CD1c-positive myeloid dendritic cell (primary cell): Measurements from ENCODE around the gene GTF2A1L.
A peak's percentile ranks its signal among the peaks of the same experiment; 100 is the strongest.
"Not testable (repeated sequence)": the region's sequence is repeated elsewhere in the genome, so short reads cannot be mapped to it uniquely, and the experiment has no call there.

Source experiments
- DNase-seq: peaks from one replicate; pipeline ENCODE4 v3.0.0-alpha.2; 2016; ENCODE audit errors: extremely low spot score

Gene GTF2A1L

DNA sequence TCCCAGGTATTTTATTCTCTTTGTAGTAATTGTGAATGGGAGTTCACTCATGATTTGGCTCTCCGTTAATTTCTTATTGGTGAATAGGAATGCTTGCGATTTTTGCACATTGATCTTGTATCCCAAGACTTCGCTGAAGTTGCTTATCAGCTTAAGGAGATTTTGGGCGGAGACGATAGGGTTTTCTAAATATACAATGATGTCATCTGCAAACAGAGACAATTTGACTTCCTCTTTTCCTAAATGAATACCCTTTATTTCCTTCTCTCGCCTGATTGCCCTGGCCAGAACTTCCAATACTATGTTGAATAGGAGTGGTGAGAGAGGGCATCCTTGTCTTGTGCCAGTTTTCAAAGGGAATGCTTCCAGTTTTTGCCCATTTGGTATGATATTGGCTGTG lies 86.0 kb downstream of the GTF2A1L start:
- DNase-seq, result not testable (repeated sequence)

DNA sequence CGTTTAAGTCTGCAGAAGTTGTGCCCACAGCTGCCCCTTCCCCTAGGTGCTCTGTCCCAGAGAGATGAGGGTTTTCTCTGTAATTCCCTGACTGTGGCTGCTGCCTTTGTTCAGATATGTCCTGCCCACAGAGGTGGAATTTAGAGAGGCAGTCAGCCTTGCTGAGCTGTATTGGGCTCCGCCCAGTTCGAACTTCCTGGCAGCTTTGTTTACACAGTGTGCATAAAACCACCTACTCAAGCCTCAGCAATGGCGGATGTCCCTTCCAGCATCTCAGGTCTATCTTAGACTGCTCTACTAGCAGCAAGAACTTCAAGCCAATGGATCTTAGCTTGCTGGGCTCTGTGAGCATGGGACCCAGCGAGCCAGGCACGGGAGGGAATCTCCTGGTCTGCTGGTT lies 89.8 kb downstream of the GTF2A1L start:
- no peak for DNase-seq

DNA sequence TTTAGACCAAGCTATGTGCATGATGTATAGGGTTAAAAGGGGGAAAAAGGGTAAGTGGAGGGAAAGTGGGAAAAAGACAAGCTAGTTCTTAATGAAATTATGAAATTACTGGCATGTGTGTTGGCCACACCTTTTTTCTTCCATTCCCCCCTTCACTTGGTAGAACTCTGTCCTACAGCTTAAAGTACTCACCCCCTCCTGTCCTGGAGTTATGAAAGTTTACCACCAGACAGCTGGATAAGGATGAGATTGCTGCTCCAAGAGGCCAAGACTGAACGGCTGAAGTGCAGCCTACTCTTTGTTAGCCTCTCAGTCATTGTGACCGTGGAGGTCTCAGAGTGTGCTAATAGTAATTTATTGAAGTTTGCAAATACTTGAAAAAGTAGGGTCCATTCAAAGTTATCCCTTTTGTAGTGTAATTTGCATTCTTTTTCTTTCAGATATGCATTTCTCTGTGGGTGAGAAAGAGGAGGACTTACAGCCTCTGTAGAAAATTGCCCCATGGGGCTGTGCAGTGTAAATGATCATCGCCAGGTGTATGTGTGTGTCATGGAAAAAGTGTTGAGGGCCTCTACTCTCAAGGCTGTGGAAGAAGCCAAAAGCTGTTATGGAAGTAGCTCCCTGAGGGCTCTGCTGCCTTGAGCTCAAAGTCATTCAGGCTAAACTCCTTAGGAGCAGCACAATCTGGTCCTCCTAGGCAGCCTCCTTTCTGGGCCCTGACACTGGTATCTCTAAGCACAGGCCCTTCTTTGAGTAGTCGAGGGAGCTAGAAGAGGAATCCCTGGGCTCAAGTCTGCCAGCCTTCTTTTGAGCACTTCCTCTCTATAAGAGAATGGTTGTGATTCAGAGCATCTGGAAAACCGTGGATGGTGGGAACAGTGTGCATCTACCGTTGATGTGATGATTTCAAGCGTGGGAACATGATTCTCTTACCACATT lies 91.7 kb downstream of the GTF2A1L start:
- no peak for DNase-seq

DNA sequence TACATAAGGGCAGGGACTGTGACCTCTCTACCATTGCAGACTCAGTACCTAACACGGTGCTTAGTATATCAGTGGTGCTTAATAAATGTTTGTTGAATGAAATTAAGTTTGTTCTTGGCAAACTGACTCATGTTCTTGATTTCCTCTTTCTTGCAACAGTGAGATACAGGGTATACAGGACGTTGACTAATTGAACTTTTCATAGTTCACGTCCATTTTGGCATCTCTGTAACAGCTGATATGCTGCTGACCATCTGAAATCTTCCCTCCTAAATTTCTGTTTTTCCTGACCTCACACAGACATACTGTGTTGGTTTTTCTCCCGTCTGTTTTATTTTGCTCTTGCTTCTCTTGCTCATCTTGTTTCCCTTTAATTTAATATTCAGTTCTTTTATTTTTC lies 93.7 kb downstream of the GTF2A1L start:
- no peak for DNase-seq

DNA sequence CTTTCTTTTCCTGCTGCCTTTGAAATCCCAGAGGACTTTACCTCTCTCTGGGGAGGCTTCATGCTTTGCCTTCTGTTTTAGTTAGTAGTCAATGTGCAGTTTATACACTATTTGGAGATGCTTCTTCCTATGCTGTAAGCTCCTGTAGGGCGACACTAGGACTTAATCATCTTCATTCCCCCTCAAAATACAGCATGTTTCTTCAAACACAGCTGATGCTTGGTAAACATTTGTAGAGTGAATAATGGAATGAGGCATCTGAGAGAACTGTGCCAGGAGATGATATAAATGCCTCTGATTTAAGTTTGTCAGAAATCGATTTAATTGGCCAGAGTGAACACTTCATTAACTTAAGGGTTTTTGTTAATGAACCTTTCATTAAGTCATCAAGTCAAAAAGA lies 94.5 kb downstream of the GTF2A1L start:
- DNase-seq, result no peak

DNA sequence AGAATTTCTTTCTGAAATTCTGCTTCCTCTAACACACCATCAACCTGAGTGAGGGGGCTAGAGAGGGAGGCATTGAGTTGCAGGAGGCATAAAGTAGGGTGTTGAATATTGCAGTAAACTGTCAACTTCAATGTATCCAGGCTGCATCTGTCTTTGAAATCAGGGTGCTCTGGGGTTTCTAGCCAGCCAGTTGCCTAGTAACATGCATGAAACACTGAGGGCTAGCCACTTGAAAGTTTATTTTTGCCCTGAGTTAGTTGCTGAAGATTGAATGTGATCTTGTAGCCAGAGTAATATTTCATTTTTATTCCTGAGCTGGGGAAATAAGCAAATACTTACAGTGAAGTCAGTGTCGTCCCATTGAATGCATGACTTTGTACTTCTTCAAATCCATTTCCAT lies 96.0 kb downstream of the GTF2A1L start:
- no peak for DNase-seq

DNA sequence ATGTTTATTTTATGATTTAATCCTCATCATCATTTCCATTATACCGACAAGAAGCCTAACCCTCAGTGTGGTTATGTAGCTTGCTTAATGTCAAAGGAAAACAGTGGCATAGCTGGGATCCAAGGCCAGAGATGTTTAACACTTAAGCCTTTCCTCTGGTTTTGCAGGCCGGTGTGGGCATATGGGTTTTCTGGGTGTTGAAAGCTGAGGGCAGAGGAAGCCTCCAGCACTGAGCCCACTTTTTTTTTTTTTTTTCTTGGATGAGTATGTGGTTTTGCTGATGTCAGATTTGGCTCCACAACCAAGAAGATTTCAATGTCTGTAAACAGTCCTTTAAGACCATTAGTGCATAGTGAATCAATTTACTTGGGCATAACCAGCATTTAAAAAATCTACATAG lies 96.6 kb downstream of the GTF2A1L start:
- DNase-seq, result no peak

DNA sequence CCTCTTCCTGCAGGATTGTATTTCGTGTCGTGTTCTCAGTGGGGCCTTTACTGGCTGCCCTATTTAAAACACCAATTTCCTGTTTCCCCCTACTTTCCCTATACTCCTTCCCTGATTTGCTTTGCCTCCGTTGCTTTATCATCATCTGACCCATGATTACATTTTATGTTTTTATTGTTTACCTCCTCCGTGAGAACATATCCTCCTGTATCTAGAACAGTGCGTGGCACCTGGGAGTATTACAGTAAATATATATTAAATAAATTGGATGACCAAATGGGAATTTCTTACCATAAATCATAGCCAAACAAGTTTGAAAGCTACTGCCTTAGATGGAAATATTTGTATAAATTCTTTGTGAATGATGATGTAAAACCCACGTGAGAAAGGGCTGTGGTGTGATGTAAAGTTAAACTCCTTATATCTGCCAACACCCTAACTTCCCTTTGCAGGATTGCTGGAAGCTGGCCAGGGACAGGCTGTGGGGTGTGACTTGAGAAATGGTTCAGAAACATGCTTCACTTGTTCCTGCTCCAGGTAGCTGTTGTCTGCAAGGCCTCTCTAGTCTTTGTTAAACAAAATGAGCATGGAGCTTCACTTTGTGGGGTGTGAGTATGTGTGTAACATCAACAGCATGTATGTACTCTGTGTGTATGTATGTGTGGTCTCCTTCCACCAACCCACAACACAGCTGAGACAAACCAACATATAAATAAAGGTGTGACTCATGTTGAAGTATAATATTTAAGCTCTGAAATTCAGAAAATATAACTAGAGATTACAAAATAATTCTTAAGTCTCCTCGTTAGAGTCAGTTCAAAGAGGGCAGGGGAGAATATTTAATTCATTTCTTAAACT lies 97.6 kb downstream of the GTF2A1L start:
- peak; percentile 14 for DNase-seq

DNA sequence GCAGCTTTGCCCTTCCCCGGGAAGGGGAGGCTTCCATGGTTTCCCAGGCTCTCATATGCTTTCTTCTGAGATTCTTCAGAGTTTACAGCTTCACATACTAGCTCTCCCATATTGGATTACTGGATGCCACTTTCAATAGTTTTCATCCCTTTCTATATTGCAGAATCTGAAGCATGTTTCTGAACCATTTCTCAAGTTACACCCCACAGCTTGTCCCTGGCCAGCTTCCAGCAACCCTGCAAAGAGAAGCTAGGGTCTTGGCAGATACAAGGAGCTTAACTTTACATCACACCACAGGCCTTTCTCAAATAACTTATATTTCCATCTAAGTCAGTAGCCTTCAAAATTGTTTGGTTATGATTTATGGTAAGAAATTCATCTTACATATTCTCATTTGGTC lies 98.3 kb downstream of the GTF2A1L start:
- DNase-seq, result no peak

DNA sequence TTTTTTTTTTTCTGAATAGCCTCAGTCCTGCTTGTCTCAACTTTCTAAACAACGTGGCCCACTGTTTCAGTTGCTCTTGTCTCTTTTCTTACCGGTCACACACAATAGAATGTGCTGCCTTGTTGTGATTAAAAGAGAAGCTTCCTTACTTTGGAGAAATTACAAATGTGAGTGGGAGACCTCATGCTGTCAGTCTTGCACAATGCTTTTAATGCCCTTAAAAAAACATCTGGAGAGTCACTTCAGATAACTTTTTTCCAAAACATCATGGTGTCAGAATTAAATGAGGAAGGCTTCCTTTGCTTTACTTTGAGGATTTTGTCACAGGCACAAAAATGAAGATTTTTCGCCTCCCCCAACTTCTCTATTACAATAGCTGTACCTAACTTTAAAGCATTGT lies 100.2 kb downstream of the GTF2A1L start:
- no peak for DNase-seq

DNA sequence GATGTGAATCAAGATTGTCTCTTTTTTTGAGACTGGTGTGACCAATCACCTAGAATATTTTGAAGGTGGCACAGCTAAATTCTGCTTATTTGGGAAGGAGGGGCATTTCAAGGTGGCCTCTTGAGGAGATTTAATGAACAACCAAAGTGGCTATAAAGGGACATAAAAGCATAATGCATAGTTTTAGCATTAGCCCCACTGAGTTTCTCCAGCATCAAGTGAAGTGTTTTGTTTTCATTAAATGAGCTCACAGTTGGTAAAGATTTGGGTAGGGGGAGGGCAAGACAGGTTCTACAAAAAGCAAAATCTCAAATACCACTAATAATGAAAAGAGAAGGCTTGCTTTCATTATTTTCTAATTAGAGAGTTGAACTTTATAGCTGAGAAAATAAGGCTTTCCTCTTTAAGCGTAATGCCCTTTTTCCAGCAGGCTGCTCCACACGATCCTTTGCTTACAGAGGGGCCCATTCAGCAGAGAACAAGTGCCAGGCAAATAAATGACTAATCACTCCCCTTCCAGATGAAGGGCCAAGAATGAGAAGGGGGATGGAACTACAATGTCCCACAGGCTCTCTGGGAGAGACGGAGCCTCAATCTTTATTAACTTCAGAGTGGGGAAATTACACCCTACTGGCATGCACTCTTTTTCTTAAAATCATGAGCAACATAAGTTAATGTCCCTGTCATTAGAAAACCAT lies 102.0 kb downstream of the GTF2A1L start:
- DNase-seq, result no peak

DNA sequence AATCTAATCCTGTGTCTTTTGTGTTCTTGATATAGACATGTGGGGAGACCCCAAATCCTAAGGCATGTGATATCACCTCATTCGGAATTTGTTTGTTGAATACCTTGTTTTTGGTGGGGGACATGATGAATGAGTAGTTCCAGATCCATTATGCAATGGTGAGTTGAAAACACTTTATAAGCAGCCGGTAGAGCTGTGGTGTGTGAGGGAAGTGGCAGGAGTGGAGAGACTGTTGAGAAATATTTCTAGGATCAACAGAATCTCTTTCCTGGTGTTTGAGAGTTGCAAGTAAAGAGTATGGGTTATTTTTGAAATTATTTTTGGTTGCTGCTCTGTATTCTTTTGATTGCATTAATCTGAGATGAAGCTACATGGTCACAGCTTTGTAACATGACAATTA lies 103.5 kb downstream of the GTF2A1L start:
- DNase-seq, result no peak

DNA sequence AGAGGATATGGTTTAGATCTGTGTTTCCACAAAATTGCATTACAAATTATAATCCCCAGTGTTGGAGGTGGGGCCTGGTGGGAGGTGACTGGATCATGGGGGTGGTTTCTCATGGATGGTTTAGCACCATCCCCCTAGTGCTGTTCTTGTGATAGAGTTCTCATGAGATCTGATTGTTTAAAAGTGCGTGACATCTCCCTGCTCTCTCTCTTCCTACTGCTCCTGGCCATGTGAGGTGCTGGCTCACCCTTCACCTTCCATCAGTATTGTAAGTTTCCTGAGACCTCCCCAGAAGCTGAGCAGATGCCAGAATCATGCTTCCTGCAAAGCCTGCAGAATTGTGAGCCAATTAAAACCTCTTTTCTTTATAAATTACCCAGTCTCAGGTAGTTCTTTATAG lies 104.7 kb downstream of the GTF2A1L start:
- DNase-seq, result no peak

DNA sequence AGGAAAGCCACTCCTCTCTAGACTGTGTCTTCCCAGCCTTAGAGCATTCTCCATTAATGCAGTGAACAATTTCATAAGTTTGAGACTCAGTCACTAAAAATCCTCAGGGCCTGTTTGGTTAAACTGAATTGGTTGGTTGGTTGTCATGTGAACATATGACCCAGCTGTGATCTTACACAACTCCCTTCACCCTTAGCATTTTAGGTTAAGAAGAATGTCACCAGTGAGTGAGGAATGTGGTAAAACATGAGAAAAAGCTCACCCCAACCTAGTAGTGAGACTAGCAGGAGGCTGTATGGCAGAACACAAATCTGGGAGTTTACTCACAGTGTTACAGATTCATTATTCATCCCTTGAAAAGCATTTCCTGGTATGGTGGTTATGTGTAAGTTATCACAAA lies 105.5 kb downstream of the GTF2A1L start:
- DNase-seq, result no peak

DNA sequence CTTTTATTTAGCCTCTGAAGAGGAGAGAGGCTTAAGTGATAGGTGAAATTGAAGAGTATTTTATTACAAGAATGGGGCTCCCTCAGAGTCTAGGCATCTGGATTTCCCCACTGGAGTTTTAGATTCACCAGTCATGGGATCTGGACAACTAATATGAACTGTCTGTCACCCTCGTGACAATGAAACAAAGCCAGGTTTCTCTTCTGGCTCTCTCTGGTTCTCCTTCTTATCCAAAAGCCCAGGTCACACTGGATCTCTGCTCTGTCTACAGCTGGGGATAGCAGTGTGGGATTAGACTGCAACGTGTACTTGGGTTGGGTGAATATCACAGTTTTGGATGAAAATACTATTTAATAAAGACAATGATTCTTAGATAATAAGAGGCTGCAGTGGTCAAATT lies 106.6 kb downstream of the GTF2A1L start:
- DNase-seq, result no peak

DNA sequence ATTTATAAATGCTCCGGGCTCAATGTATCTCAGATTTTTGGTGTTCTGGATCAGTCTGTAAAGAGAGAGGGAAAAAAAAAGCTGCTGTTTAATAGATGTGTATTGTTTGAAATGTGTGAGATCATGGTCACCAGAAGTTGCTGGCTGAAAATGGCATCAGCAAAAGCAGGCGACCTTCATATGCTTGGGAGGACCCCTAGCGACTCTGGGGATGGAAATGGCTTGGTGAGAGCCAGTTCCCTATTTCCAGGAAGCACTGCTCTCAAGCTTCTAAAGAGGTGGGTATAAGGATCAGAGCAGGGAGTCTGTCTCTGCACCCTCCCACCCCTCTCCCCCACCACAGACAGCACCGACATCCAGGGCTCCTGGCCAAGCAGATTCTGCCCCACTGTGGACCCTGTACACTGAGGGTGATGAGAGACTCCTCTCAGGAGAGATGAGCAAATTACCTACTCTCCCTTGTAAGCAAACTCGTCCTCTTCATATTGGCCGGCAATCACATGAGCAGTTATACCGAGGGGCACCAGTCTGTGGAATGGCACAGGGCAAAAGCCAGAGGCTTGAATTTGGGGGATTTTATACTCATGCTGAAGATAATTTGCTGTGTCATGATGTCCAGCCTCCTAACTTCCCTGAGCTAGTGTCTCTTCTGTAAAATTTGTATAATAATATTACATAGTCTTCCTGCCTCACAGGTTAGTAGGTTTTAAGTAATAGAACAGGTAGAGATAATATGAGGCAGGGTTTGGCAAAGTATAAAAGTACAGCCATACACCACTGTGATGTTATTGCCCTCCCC lies 108.2 kb downstream of the GTF2A1L start:
- no peak for DNase-seq

DNA sequence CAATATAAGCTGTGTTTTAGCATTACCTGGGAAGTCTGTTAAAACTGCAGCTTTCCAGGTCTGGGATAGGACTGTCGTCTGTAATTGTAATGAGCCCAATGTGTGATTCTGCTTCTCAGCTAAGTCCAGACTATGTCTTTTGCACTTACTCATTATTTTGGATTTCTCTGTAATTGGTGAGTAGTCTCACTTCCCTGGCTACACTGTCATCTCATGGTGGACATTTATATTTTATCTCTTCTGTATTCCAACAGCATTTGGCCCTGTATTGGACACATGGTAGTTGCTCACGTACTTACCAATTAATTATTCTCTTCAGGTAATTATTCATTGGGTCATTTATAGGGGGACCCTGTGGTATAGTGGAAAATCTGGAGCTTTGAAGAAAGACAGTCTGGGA lies 109.9 kb downstream of the GTF2A1L start:
- no peak for DNase-seq

DNA sequence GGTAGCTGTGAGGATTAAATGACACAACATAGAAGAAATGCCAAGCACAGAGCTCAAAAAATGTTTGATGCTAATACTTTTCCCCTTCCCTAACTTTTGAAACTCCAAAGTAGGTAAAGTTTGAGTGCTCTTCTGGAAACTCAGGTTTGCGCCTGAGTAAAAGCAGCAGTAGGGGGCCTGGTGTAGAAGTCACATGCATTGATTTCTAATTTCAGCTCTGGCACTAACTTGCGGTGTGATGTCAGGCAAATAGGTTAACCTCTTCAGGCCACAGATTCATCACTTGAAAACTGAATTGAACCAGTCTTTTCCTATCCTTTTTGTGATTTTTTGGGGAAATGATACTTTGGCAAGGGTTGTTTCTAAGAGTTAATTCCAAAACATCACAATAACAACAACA lies 110.6 kb downstream of the GTF2A1L start:
- no peak for DNase-seq

DNA sequence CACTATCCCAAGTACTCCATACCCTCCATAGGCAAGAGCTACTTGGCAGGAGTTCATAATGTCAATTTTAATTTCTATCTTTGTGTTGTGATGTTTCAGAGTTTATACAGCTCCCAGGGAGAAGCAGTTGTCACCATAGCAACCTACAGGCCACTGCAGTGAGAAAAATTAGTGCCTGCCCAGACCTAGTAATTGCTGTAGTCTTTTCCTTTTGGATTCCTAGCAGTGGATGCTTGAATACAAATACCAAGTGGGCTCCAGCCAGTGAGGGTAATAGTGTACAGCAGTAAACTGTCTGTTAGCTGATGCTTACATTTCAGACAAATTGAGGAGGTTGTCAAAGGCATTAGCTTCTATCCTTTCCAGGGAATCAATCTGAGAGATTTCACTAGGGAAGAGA lies 111.2 kb downstream of the GTF2A1L start:
- DNase-seq, result no peak
